HEK293 (cell line): Measurements from ENCODE around the gene FGFRL1.

Experiments
- CTCF ChIP-seq: fragments of 450-650 bp; formaldehyde crosslinking; IDR thresholded peaks from 2 replicates; pipeline ENCODE4 v1.5.1; 2016; ENCODE audit warnings: missing biosample characterization, missing genetic modification characterization
- HOXA7 ChIP-seq: sonication (generic); formaldehyde crosslinking; IDR thresholded peaks from 2 replicates; pipeline ENCODE4 v1.8.1; 2022; ENCODE audit warnings: missing genetic modification reagents, borderline replicate concordance
- PRDM1 ChIP-seq: fragments of 450-650 bp; formaldehyde crosslinking; IDR thresholded peaks from 2 replicates; pipeline ENCODE4; 2016; ENCODE audit warnings: missing biosample characterization, missing genetic modification characterization
- TCF7L2 ChIP-seq: IDR thresholded peaks from 2 replicates; pipeline ENCODE4 v1.6.1; 2011; ENCODE audit warnings: low read depth, mild to moderate bottlenecking, inconsistent platforms, low read length, moderate library complexity, borderline replicate concordance
- ZBTB7A ChIP-seq: fragments of 450-650 bp; formaldehyde crosslinking; IDR thresholded peaks from 2 replicates; pipeline ENCODE4 v1.5.1; 2016; ENCODE audit warnings: low read depth, missing biosample characterization, missing genetic modification characterization
- ZNF138 ChIP-seq: fragments of 450-650 bp; formaldehyde crosslinking; IDR thresholded peaks from 2 replicates; pipeline ENCODE4 v1.5.1; 2016; ENCODE audit warnings: missing biosample characterization, missing genetic modification characterization, borderline replicate concordance
- ZNF223 ChIP-seq: fragments of 450-650 bp; formaldehyde crosslinking; IDR thresholded peaks from 2 replicates; pipeline ENCODE4 v1.5.1; 2016; ENCODE audit warnings: missing biosample characterization, missing genetic modification characterization
- ZNF292 ChIP-seq: fragments of 450-650 bp; formaldehyde crosslinking; IDR thresholded peaks from 2 replicates; pipeline ENCODE4 v1.5.1; 2016; ENCODE audit warnings: low read depth, missing biosample characterization, missing genetic modification characterization, borderline replicate concordance
- ZNF354C ChIP-seq: fragments of 450-650 bp; formaldehyde crosslinking; IDR thresholded peaks from 2 replicates; pipeline ENCODE4 v1.5.1; 2016; ENCODE audit warnings: missing biosample characterization, missing genetic modification characterization, low read depth, borderline replicate concordance
- ZNF645 ChIP-seq: fragments of 450-650 bp; formaldehyde crosslinking; IDR thresholded peaks from 2 replicates; pipeline ENCODE4; 2016; ENCODE audit warnings: missing biosample characterization, missing genetic modification characterization
- ZNF747 ChIP-seq: fragments of 450-650 bp; formaldehyde crosslinking; IDR thresholded peaks from 2 replicates; pipeline ENCODE4 v1.5.1; 2016; ENCODE audit warnings: missing biosample characterization, missing genetic modification characterization
- ZNF776 ChIP-seq: fragments of 450-650 bp; formaldehyde crosslinking; IDR thresholded peaks from 2 replicates; pipeline ENCODE4 v1.5.0; 2017; ENCODE audit warnings: missing biosample characterization, missing genetic modification characterization, borderline replicate concordance

GRCh38 chr4:1002131-1002630 is 9.2 kb upstream of the FGFRL1 start:
- no peak for TF ChIP-seq ZBTB7A (tag by site-specific recombination)
- no peak for TF ChIP-seq ZNF138 (tag by site-specific recombination)
- TF ChIP-seq ZNF747 (tag by site-specific recombination) = no peak
- no peak for TF ChIP-seq CTCF
- TF ChIP-seq ZNF223 (tag by site-specific recombination) = no peak
- TF ChIP-seq ZNF354C (tag by site-specific recombination) = no peak
- TF ChIP-seq ZNF292 = no peak
- TF ChIP-seq ZNF645 (tag by site-specific recombination) = no peak
- no peak for TF ChIP-seq PRDM1 (tag by site-specific recombination)
- no peak for TF ChIP-seq ZNF776 (tag by site-specific recombination)
- TF ChIP-seq TCF7L2 = no peak
- TF ChIP-seq HOXA7 (CRISPR knock-in tag) = no peak
